Caco-2 (cell line): ENCODE data around the gene AKAP7. TPM values are rescaled to one million over a fixed set of nuclear protein-coding genes. Genes with fewer than 3 reads are reported as not detected.

ENCODE experiments used
- BruUV-seq: library from RNA; stranded (reverse); fragments of 400-500 nt; replicated peaks from 2 replicates; lab custom pipeline; 2021; lab: Mats Ljungman, UMichigan
- CTCF ChIA-PET: fragments of 300-600 bp; sonication (Branson Sonifier 250); formaldehyde crosslinking; loops from one replicate; lab custom pipeline; 2022; ENCODE audit warnings: antibody characterized with exemption; lab: Charles Lee
- POLR2A ChIA-PET: fragments of 300-600 bp; sonication (Branson Sonifier 250); formaldehyde crosslinking; loops from one replicate; lab custom pipeline; 2022; ENCODE audit warnings: antibody characterized with exemption; lab: Charles Lee
- DNase-seq, 2 experiments: peaks; one replicate each; pipeline versions ENCODE4 v3.0.0 to v3.0.0-alpha.2; 2020 to 2022
- H3K27me3 ChIP-seq: replicated peaks from 2 replicates; pipeline ENCODE4 v1.6.0; 2011; ENCODE audit warnings: low read length; ENCODE audit not compliant: control insufficient read depth, insufficient read depth
- H3K36me3 ChIP-seq: 2 replicates; pipeline ENCODE4 v1.5.1; 2011; ENCODE audit warnings: low read length; ENCODE audit not compliant: control insufficient read depth, insufficient read depth
- H3K4me1 ChIP-seq: fragments of 250-450 bp; sonication (Bioruptor Pico); 2 replicates; pipeline ENCODE4 v1.5.1; 2020; ENCODE audit warnings: mild to moderate bottlenecking
- H3K4me3 ChIP-seq: 2 replicates; pipeline ENCODE4 v1.5.1; 2011; ENCODE audit warnings: low read depth, mild to moderate bottlenecking, control low read depth, low read length
- H3K9me3 ChIP-seq: fragments of 250-450 bp; sonication (Bioruptor Pico); 2 replicates; pipeline ENCODE4 v1.5.1; 2020; ENCODE audit warnings: mild to moderate bottlenecking, moderate library complexity
- H3K27ac Mint-ChIP-seq: one replicate; pipeline ENCODE4 v1.8.0; 2022; ENCODE audit warnings: mixed read lengths; ENCODE audit not compliant: unreplicated experiment
- H3K27me3 Mint-ChIP-seq: one replicate; pipeline ENCODE4 v1.8.0; 2022; ENCODE audit warnings: mixed read lengths; ENCODE audit not compliant: insufficient read depth, unreplicated experiment
- H3K36me3 Mint-ChIP-seq: one replicate; pipeline ENCODE4 v1.8.0; 2022; ENCODE audit warnings: mild to moderate bottlenecking, mixed read lengths; ENCODE audit not compliant: insufficient read depth, unreplicated experiment
- H3K4me1 Mint-ChIP-seq: one replicate; pipeline ENCODE4 v1.8.0; 2022; ENCODE audit warnings: low read depth, mixed read lengths; ENCODE audit not compliant: unreplicated experiment
- H3K4me3 Mint-ChIP-seq: one replicate; pipeline ENCODE4 v1.8.0; 2022; ENCODE audit warnings: mild to moderate bottlenecking, moderate library complexity, mixed read lengths; ENCODE audit not compliant: unreplicated experiment
- H3K9me3 Mint-ChIP-seq: one replicate; pipeline ENCODE4 v1.8.0; 2022; ENCODE audit warnings: mixed read lengths; ENCODE audit not compliant: unreplicated experiment
- intact Hi-C: fragments of 100-400 bp; cut with micrococcal nuclease; formaldehyde crosslinking; loops from one replicate; pipeline ENCODE4 v1.10.0; 2022; ENCODE audit not compliant: unreplicated experiment
- total RNA-seq: library from RNA; stranded (reverse); gene quantifications from 2 replicates; pipeline ENCODE4 v1.2.3, GENCODE V29; 2022
- TF ChIP-seq, protein P1 (sequence below), 2 experiments: fragments of 200-600 bp in 1 of 2; IDR thresholded peaks; 1 replicate in 1 of 2; 2 replicates in 1 of 2; pipeline versions ENCODE4 v1.5.1 to v1.8.0; 2011 to 2022; ENCODE audit warnings: antibody characterized with exemption in 1 of 2, control low read depth in 1 of 2, inconsistent platforms in 1 of 2, low read depth in 1 of 2, low read length in 1 of 2, mild to moderate bottlenecking in 1 of 2, moderate library complexity in 1 of 2; ENCODE audit not compliant: insufficient read depth in 1 of 2, severe bottlenecking in 1 of 2, unreplicated experiment in 1 of 2

The AKAP7 gene
- total RNA-seq, 1 experiment from 2014 or later, result 5.6 TPM

DNA sequence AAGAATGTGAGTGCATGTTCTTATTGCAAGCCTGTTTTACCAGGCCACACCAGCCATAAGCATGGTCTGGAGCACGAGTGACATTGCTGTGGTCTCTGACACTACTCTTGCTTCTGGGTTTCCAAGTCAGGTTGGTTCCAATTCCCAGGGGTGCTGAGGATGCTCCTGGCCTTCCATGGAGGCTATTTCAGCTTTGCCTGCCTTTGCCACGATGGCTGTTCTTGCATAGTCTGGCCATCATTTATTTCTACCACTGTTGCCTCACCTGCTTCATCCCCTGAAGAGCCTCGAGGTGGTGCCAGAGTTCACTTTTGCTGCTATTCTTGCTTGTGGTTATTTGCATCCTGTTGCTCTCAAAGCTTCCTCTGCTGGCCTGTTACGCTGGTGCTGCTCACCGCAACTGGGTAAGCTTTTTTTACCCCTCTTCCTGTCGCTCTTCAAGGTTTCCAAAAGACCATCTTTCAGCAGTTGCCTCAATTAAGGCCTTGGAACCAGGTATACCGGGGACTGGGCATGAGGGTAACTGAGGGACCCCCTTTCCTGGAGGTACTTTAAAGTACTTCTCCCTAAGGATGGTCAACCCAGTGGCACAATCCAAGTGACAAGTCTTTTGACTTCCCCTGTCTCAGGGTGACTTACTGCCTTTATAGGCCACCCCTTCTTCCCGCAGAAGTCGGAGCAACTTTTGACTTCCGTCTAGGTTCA, 64.5 kb downstream of the AKAP7 start:
- H3K36me3 Mint-ChIP-seq, result no peaks in the 10 kb centered on the region
- Histone ChIP-seq H3K9me3 (no peaks in the 10 kb centered on the region; the same call in 1 of the 2 replicates), H3K4me1 (no peaks in the 10 kb centered on the region), H3K36me3 (no peaks in the 10 kb centered on the region), H3K4me3 (no peak overlapping the region), H3K27me3 (no peaks in the 10 kb centered on the region)
- H3K27me3 Mint-ChIP-seq, result no peaks in the 10 kb centered on the region
- H3K4me1 Mint-ChIP-seq, result no peaks in the 10 kb centered on the region
- H3K27ac Mint-ChIP-seq, result no peak overlapping the region
- intact Hi-C loops, result loop anchor here (1.0 to 10.0 kb wide), 3 partner anchors 185 to 429 kb away; partner anchors contain the start of gene MED23
- H3K4me3 Mint-ChIP-seq, result no peak overlapping the region
- peaks cover under 1% of the 10 kb centered on the region for H3K9me3 Mint-ChIP-seq
- CTCF ChIA-PET, result interaction anchor here (0.6 to 2.2 kb wide), 4 partner anchors 214 to 429 kb away, joined by 3 to 9 read pairs (median 7); partner anchors contain the start of gene MED23
- TF ChIP-seq, protein P1, sequence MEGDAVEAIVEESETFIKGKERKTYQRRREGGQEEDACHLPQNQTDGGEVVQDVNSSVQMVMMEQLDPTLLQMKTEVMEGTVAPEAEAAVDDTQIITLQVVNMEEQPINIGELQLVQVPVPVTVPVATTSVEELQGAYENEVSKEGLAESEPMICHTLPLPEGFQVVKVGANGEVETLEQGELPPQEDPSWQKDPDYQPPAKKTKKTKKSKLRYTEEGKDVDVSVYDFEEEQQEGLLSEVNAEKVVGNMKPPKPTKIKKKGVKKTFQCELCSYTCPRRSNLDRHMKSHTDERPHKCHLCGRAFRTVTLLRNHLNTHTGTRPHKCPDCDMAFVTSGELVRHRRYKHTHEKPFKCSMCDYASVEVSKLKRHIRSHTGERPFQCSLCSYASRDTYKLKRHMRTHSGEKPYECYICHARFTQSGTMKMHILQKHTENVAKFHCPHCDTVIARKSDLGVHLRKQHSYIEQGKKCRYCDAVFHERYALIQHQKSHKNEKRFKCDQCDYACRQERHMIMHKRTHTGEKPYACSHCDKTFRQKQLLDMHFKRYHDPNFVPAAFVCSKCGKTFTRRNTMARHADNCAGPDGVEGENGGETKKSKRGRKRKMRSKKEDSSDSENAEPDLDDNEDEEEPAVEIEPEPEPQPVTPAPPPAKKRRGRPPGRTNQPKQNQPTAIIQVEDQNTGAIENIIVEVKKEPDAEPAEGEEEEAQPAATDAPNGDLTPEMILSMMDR (IDR thresholded peaks at IDR 0.05; ENCODE audit: insufficient read depth in 1 of 2, low read depth in 1 of 2, low read length in 1 of 2, severe bottlenecking in 1 of 2, unreplicated experiment in 1 of 2), result peak; percentile 72 to 80
- no TSS peak for BruUV-seq
- DNase-seq, result peak; percentile 56 to 62
- POLR2A ChIA-PET, result no interaction called here

DNA sequence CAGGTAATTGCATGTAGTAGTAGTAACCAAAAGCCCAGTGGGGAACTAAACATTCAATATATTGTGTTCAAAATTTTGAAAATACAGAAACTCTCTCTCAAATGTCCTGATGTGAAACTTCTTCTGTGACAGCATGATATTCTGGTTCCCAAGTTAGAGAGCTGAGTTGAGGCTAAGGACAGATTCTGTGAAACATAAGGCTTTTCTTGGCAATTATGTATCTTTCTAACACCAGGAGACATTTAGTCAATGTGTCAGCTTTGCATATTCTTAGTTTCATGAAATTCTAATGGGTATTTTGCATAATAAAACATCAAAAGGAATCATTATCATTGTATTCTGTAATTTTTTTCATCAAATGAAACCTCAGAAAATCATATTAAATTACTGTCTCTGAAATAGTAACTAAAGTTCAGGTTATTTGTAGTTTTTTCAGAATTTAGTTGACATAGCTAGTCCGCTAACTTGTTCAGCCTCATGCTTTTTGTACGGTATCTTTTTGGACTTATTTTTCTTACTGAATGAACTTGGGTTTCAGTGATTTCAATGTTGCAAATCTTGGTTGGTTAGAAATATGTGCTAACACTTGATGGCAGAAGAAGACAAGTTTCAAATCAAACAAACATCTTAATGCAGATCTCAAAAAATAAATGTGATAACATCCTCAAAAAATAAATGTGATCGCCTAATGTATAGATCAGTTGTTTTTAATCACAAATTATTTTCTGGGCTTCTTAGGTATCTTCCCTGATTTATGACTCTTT, 70.4 kb downstream of the AKAP7 start:
- TF ChIP-seq, protein P1 (IDR thresholded peaks at IDR 0.05; ENCODE audit: insufficient read depth in 1 of 2, low read depth in 1 of 2, low read length in 1 of 2, severe bottlenecking in 1 of 2, unreplicated experiment in 1 of 2), result no peak
- Mint-ChIP-seq H3K4me1 (no peaks in the 10 kb centered on the region), H3K9me3 (no peaks in the 10 kb centered on the region), H3K36me3 (no peaks in the 10 kb centered on the region), H3K4me3 (no peak overlapping the region), H3K27ac (no peak overlapping the region), H3K27me3 (no peaks in the 10 kb centered on the region)
- ChIA-PET CTCF (no interaction called here), POLR2A (no interaction called here)
- H3K4me3 ChIP-seq, result no peak overlapping the region
- no peaks in the 10 kb centered on the region for H3K9me3 ChIP-seq
- no peak for DNase-seq
- intact Hi-C loops, result no loop called here
- H3K4me1 ChIP-seq, result no peaks in the 10 kb centered on the region
- H3K27me3 ChIP-seq, result no peaks in the 10 kb centered on the region
- BruUV-seq, result no TSS peak
- no peaks in the 10 kb centered on the region for H3K36me3 ChIP-seq

DNA sequence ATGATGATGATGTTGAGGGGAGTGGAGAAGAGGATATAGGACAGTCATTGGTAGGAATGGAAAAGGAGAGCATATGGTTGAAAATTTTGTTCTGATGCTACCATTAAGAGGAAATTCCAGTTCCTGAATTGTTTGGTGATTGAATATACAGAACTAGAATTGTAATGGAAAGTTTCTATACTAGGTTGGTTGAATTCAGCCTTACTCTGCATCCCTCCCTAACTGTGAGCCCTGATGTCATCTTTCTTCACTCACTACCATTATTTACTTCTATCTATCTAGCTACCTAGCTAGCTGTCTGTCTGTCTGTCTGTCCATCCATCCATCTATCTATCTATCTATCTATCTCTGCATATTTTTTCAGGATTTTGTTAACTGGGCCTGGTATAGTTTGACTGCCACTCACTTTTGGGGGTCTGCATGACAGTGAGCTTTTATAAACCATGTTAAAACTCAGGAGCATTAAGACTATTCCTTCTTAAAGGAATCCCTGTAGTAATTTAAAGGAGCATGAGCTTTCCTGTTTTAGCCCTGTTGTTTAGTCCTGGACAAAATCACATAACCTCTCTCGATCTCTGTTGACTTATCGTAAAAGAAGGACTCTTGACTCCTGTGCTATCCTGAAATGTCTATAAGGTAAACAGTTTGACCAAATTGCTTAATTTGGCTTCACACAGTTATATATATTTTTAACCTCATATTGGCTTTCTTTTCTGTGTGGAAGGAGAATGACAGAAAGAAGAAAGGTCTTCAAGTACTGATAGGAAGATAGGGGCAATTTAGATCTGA, 71.4 kb downstream of the AKAP7 start:
- no peak overlapping the region for H3K4me3 ChIP-seq
- H3K9me3 ChIP-seq, result no peaks in the 10 kb centered on the region
- intact Hi-C loops, result no loop called here
- BruUV-seq, result no TSS peak
- Mint-ChIP-seq H3K36me3 (no peaks in the 10 kb centered on the region), H3K4me1 (no peaks in the 10 kb centered on the region), H3K27me3 (no peaks in the 10 kb centered on the region), H3K4me3 (no peak overlapping the region), H3K9me3 (no peaks in the 10 kb centered on the region), H3K27ac (no peak overlapping the region)
- TF ChIP-seq, protein P1 (IDR thresholded peaks at IDR 0.05; ENCODE audit: insufficient read depth in 1 of 2, low read depth in 1 of 2, low read length in 1 of 2, severe bottlenecking in 1 of 2, unreplicated experiment in 1 of 2), result no peak
- H3K4me1 ChIP-seq, result no peaks in the 10 kb centered on the region
- H3K36me3 ChIP-seq, result no peaks in the 10 kb centered on the region
- POLR2A ChIA-PET, result no interaction called here
- CTCF ChIA-PET, result interaction anchor here (1.4 kb wide), 1 partner anchor 327 kb away, joined by 5 read pairs; no protein-coding TSS in a partner anchor
- DNase-seq, result no peak
- H3K27me3 ChIP-seq, result no peaks in the 10 kb centered on the region
